HCT116 (cell line): ENCODE measurements around the gene BCKDK. TPM values are rescaled to one million over a fixed set of nuclear protein-coding genes. Genes with fewer than 3 reads are reported as not detected.

Experiments used
- ATAC-seq: fragments of 200-7000 bp; cut with Tn5 transposase; 2 replicates; pipeline ENCODE4 v1.9.1; 2020; ENCODE audit warnings: mild to moderate bottlenecking, moderate library complexity
- BruUV-seq: library from RNA; stranded (reverse); fragments of 400-500 nt; replicated peaks from 2 replicates; lab custom pipeline; 2021; lab: Mats Ljungman, UMichigan
- CTCF ChIA-PET: fragments of 300-600 bp; sonication (Branson Sonifier 250); formaldehyde crosslinking; loops from one replicate; lab custom pipeline; 2021; ENCODE audit warnings: antibody characterized with exemption; lab: Charles Lee
- POLR2A ChIA-PET: fragments of 300-600, 350-600 bp; sonication (Branson Sonifier 250); formaldehyde crosslinking; loops from one replicate; lab custom pipeline; 2021; ENCODE audit warnings: antibody characterized with exemption; lab: Charles Lee
- RAD21 ChIA-PET, 2 experiments: fragments of 300-600 bp; sonication (Branson Sonifier 250); formaldehyde crosslinking; loops; one replicate each; lab custom pipeline; 2023; ENCODE audit warnings: low total read pairs in 2 of 2; ENCODE audit not compliant: uncharacterized antibody in 2 of 2, unreplicated experiment in 2 of 2, low non-redundant PET in 1 of 2; lab: Charles Lee
- DNase-seq: peaks from one replicate; pipeline ENCODE4 v3.0.0-alpha.2; 2010; ENCODE audit warnings: low read depth, low spot score
- H2AFZ ChIP-seq: fragments of 200-600 bp; shearing (Covaris generic), sonication (generic); 2 replicates; pipeline ENCODE4 v1.6.1; 2017; ENCODE audit warnings: low read depth, mixed run types, mixed read lengths, antibody characterized with exemption, low read length; ENCODE audit not compliant: poor library complexity, severe bottlenecking
- H3K27ac ChIP-seq: 2 replicates; pipeline ENCODE4 v1.5.1; 2012; ENCODE audit warnings: low read depth, low read length
- H3K27me3 ChIP-seq: fragments of 200-600 bp; sonication (generic); 2 replicates; pipeline ENCODE4 v1.6.1; 2016; ENCODE audit warnings: mixed run types, low read length, mixed read lengths; ENCODE audit not compliant: insufficient read depth
- H3K36me3 ChIP-seq, 2 experiments: fragments of 200-500 bp in 1 of 2; fragments of 200-600 bp in 1 of 2; sonication (Bioruptor generic) in 1 of 2; sonication (generic) in 1 of 2; 2 replicates each; pipeline versions ENCODE4 v1.5.1 to v1.6.1; 2014 to 2016; ENCODE audit warnings: low read length in 2 of 2, inconsistent platforms in 1 of 2, mixed read lengths in 1 of 2, mixed run types in 1 of 2; ENCODE audit not compliant: insufficient read depth in 2 of 2, control insufficient read depth in 1 of 2
- H3K4me1 ChIP-seq, 2 experiments: fragments of 200-600 bp in 1 of 2; sonication (generic) in 1 of 2; 2 replicates each; pipeline versions ENCODE4 v1.5.1 to v1.6.1; 2012 to 2017; ENCODE audit warnings: low read length in 2 of 2, inconsistent platforms in 1 of 2, mild to moderate bottlenecking in 1 of 2, mixed read lengths in 1 of 2, mixed run types in 1 of 2, moderate library complexity in 1 of 2; ENCODE audit not compliant: insufficient read depth in 2 of 2, control insufficient read depth in 1 of 2
- H3K4me2 ChIP-seq: fragments of 200-600 bp; sonication (generic); 2 replicates; pipeline ENCODE4 v1.6.1; 2017; ENCODE audit warnings: mixed run types, low read length, mixed read lengths
- H3K4me3 ChIP-seq, 2 experiments: fragments of 200-600 bp in 1 of 2; sonication (generic) in 1 of 2; replicated peaks in 1 of 2; 2 replicates each; pipeline ENCODE4 v1.5.1; 2011 to 2016; ENCODE audit warnings: low read length in 2 of 2, control low read depth in 1 of 2, low read depth in 1 of 2, mild to moderate bottlenecking in 1 of 2, mixed read lengths in 1 of 2, mixed run types in 1 of 2
- H3K79me2 ChIP-seq: fragments of 200-600 bp; sonication (generic); 2 replicates; pipeline ENCODE4 v1.6.1; 2017; ENCODE audit warnings: mild to moderate bottlenecking, mixed run types, low read length, moderate library complexity, mixed read lengths; ENCODE audit not compliant: insufficient read depth
- H3K9ac ChIP-seq: fragments of 200-600 bp; sonication (generic); 2 replicates; pipeline ENCODE4 v1.6.1; 2016; ENCODE audit warnings: low read length, mixed read lengths
- H3K9me2 ChIP-seq: fragments of 200-600 bp; sonication (generic), shearing (Covaris generic); 2 replicates; pipeline ENCODE4 v1.6.1; 2017; ENCODE audit warnings: mixed run types, mild to moderate bottlenecking, moderate library complexity; ENCODE audit not compliant: insufficient read depth
- H3K9me3 ChIP-seq, 2 experiments: fragments of 200-500 bp in 1 of 2; fragments of 200-600 bp in 1 of 2; sonication (Bioruptor generic) in 1 of 2; sonication (generic) in 1 of 2; 2 replicates each; pipeline ENCODE4 v1.6.1; 2014 to 2017; ENCODE audit warnings: low read length in 2 of 2, mixed read lengths in 2 of 2, inconsistent platforms in 1 of 2, low read depth in 1 of 2, mild to moderate bottlenecking in 1 of 2, mixed run types in 1 of 2, moderate library complexity in 1 of 2; ENCODE audit not compliant: control insufficient read depth in 1 of 2, insufficient read depth in 1 of 2
- H4K20me1 ChIP-seq: fragments of 200-600 bp; sonication (generic), shearing (Covaris generic); 2 replicates; pipeline ENCODE4 v1.6.1; 2017; ENCODE audit warnings: mixed run types, mild to moderate bottlenecking, moderate library complexity; ENCODE audit not compliant: insufficient read depth
- ELF1 ChIP-seq: IDR thresholded peaks from 2 replicates; pipeline ENCODE4 v1.6.1; 2012; ENCODE audit warnings: low read depth, borderline replicate concordance
- EZH2 ChIP-seq: fragments of 200-600 bp; sonication (generic); IDR thresholded peaks from 2 replicates; pipeline ENCODE4 v1.6.1; 2017; ENCODE audit warnings: antibody characterized with exemption, mixed run types
- MAX ChIP-seq: IDR thresholded peaks from 2 replicates; pipeline ENCODE4 v1.6.1; 2012
- POLR2A ChIP-seq: IDR thresholded peaks from 2 replicates; pipeline ENCODE4 v1.7.0; 2011; ENCODE audit warnings: borderline replicate concordance; ENCODE audit not compliant: insufficient read depth, insufficient read length; ENCODE audit errors: extremely low read depth
- POLR2AphosphoS5 ChIP-seq: IDR thresholded peaks from 2 replicates; pipeline ENCODE4 v1.6.1; 2011; ENCODE audit warnings: mild to moderate bottlenecking, low read depth, low read length, moderate library complexity
- REST ChIP-seq: IDR thresholded peaks from 2 replicates; pipeline ENCODE4 v1.6.1; 2012; ENCODE audit warnings: low read depth
- SP1 ChIP-seq: IDR thresholded peaks from 2 replicates; pipeline ENCODE4 v1.6.1; 2012; ENCODE audit warnings: low read depth
- YY1 ChIP-seq: IDR thresholded peaks from 2 replicates; pipeline ENCODE4 v1.6.1; 2011; ENCODE audit warnings: low read length, low read depth, moderate library complexity, mild to moderate bottlenecking; ENCODE audit not compliant: insufficient replicate concordance; ENCODE audit errors: extremely low read depth
- ZBTB33 ChIP-seq: IDR thresholded peaks from 2 replicates; pipeline ENCODE4 v1.6.1; 2011; ENCODE audit warnings: mild to moderate bottlenecking, low read length, moderate library complexity; ENCODE audit not compliant: insufficient replicate concordance; ENCODE audit errors: extremely low read depth
- ZNF274 ChIP-seq: fragments of 200-500 bp; sonication (Bioruptor generic); IDR thresholded peaks from 2 replicates; pipeline ENCODE4 v1.6.1; 2014; ENCODE audit warnings: mild to moderate bottlenecking, low read depth, low read length, inconsistent platforms
- intact Hi-C: fragments of 100-400 bp; cut with micrococcal nuclease; formaldehyde crosslinking; loops from 2 replicates; pipeline ENCODE4 v1.10.0; 2022
- total RNA-seq: library from RNA; stranded (reverse); gene quantifications from one replicate; pipeline ENCODE4 v1.2.1, GENCODE V29; 2021; ENCODE audit not compliant: unreplicated experiment

The BCKDK gene
- total RNA-seq, 1 experiment from 2014 or later, result 60.7 TPM

- POLR2A ChIA-PET, result interaction anchor here (1.5 to 2.4 kb wide), 2 partner anchors 11 to 13 kb away, joined by 3 to 7 read pairs; partner anchors contain the start of gene KAT8
Measured at GRCh38 chr16:31130899-31131298, 22.7 kb downstream of the BCKDK start.

GRCh38 chr16:31131416-31131815 is 23.2 kb downstream of the BCKDK start:
- POLR2A ChIA-PET, result interaction anchor here (1.5 to 2.4 kb wide), 2 partner anchors 10 to 14 kb away, joined by 3 to 7 read pairs; partner anchors contain the start of gene KAT8
- CTCF ChIA-PET, result interaction anchor here (1.6 to 1.7 kb wide), 2 partner anchors 11 to 14 kb away, joined by 4 to 8 read pairs; partner anchors contain the start of gene KAT8
- RAD21 ChIA-PET, result no interaction called here
- Histone ChIP-seq H3K9me3 (no peaks in the 10 kb centered on the region), H3K4me1 (peaks cover 29 to 45% of the 10 kb centered on the region in 2 experiments), H3K9ac (peak overlapping the region; percentile 22; the same call in 1 of the 2 replicates), H3K79me2 (peaks cover 7% of the 10 kb centered on the region; the same call in 1 of the 2 replicates), H3K27ac (peak overlapping the region; percentile 41), H3K36me3 (peaks cover 8 to 14% of the 10 kb centered on the region in 2 experiments; a peak in 3 of 4 replicates), H3K9me2 (no peaks in the 10 kb centered on the region), H4K20me1 (no peaks in the 10 kb centered on the region), H2AFZ (no peak overlapping the region), H3K4me2 (peak overlapping the region; percentile 53; the same call in 1 of the 2 replicates), H3K4me3 (no peak overlapping the region), H3K27me3 (no peaks in the 10 kb centered on the region)
- no peak for ATAC-seq
- BruUV-seq, result no TSS peak
- TF ChIP-seq POLR2A (no peak), REST (no peak), YY1 (no peak), EZH2 (no peak), SP1 (no peak), ZNF274 (no peak), MAX (no peak), ELF1 (no peak)
- intact Hi-C loops, result no loop called here
- no peak for DNase-seq

More at GRCh38 chr16:31130899-31131298, 22.7 kb downstream of the BCKDK start:
- ATAC-seq, result peak; percentile 34
- Histone ChIP-seq H3K9ac (peak overlapping the region; percentile 22; the same call in 1 of the 2 replicates), H3K79me2 (peaks cover 7% of the 10 kb centered on the region; the same call in 1 of the 2 replicates), H3K9me3 (no peaks in the 10 kb centered on the region), H2AFZ (no peak overlapping the region), H3K36me3 (peaks cover 8 to 14% of the 10 kb centered on the region in 2 experiments; a peak in 3 of 4 replicates), H3K4me1 (peaks cover 26 to 40% of the 10 kb centered on the region in 2 experiments), H3K4me2 (peak overlapping the region; percentile 53), H3K27ac (peak overlapping the region; percentile 58), H3K9me2 (no peaks in the 10 kb centered on the region), H3K4me3 (no peak overlapping the region), H3K27me3 (no peaks in the 10 kb centered on the region), H4K20me1 (no peaks in the 10 kb centered on the region)
- ChIA-PET CTCF (interaction anchor here (1.6 to 1.7 kb wide), 2 partner anchors 11 to 13 kb away, joined by 4 to 8 read pairs; partner anchors contain the start of gene KAT8), RAD21 (no interaction called here)
- DNase-seq, result no peak
- intact Hi-C loops, result no loop called here
- BruUV-seq, result no TSS peak
- no peak for TF ChIP-seq ZBTB33
- peak; percentile 66 for TF ChIP-seq POLR2AphosphoS5
